GM13977 (cell line): ENCODE measurements around the gene LRMDA.

ENCODE experiments used
- DNase-seq: peaks from one replicate; pipeline ENCODE4 v3.0.0; 2012; ENCODE audit warnings: low spot score
- in situ Hi-C: fragments of 300-500 bp; cut with MboI; formaldehyde crosslinking; loops from one replicate; pipeline ENCODE4 v1.12.0; 2022; ENCODE audit warnings: low sequenced_read_pairs, low pct_unique_long_range_greater_than_20kb, mixed read lengths, inconsistent platforms; ENCODE audit not compliant: unreplicated experiment
- TF ChIP-seq, protein P1 (sequence below): IDR thresholded peaks from 2 replicates; pipeline ENCODE4 v1.5.1; 2012; ENCODE audit warnings: mild to moderate bottlenecking, control low read depth; ENCODE audit not compliant: insufficient read depth; ENCODE audit errors: extremely low read depth, missing control alignments

The LRMDA gene

GRCh38 chr10:76119036-76119435 is 687.6 kb downstream of the LRMDA start:
- in situ Hi-C loops, result no loop called here
- TF ChIP-seq, protein P1, sequence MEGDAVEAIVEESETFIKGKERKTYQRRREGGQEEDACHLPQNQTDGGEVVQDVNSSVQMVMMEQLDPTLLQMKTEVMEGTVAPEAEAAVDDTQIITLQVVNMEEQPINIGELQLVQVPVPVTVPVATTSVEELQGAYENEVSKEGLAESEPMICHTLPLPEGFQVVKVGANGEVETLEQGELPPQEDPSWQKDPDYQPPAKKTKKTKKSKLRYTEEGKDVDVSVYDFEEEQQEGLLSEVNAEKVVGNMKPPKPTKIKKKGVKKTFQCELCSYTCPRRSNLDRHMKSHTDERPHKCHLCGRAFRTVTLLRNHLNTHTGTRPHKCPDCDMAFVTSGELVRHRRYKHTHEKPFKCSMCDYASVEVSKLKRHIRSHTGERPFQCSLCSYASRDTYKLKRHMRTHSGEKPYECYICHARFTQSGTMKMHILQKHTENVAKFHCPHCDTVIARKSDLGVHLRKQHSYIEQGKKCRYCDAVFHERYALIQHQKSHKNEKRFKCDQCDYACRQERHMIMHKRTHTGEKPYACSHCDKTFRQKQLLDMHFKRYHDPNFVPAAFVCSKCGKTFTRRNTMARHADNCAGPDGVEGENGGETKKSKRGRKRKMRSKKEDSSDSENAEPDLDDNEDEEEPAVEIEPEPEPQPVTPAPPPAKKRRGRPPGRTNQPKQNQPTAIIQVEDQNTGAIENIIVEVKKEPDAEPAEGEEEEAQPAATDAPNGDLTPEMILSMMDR, result no peak
- no peak for DNase-seq

DNA sequence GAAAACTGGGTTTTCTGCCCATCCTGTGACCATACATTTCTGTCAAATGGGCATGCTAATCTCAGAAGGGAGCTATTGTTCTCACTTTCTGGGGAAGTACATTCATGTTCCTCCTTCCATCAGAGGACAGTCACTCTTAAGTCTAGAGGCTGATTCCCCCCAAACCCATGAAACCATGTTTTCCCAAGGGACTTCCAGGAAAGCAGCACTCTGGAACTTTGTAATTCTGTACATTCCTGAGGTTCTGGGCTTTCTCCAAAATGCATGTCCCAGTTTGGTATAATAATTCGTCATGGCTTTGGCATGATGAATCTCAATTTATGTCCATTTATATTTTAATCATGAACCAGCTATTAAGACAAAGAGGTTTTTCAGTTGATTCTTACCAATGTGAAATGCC is 688.1 kb downstream of the LRMDA start:
- TF ChIP-seq, protein P1, result no peak
- DNase-seq, result no peak
- in situ Hi-C loops, result no loop called here

DNA sequence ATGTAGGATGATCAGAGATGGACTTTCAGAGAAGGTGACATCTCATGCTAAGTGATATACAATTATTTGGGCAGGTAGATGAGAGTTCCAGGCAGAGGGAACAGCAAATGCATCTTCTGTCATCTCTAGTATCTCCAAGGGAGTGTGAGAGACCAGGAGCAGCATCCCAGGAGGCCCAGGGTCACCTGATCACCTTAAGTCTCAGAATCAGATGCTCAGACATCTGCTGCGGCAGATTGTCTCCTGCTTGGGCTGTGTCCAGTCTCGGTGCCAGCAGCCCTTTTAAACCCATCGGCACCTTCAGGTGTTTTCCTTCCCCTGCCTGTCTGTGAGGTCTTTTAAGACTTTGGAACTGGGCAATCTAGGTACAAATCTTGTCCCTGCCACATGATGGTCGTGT is 690.6 kb downstream of the LRMDA start:
- DNase-seq, result no peak
- TF ChIP-seq, protein P1, result no peak
- in situ Hi-C loops, result no loop called here

DNA sequence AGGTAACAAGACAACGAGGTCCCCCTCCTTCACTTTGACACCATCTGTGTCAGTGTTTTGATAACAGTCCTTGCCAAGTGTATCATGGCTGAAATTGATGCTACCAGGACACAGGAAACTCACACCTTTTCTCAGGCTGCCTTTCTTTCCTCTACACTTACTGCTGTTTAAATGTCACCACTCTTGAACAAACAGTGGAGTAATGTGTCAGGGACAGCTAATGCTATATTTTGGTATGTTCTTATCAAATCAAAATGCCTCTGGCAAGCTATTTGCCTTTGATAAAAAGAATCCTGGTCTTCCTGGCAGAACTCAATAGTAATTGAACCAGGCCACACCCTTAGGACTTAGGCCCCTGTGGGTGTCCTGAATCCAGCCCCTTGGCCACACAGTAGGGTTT is 692.9 kb downstream of the LRMDA start:
- in situ Hi-C loops, result no loop called here
- TF ChIP-seq, protein P1, result no peak
- DNase-seq, result no peak

DNA sequence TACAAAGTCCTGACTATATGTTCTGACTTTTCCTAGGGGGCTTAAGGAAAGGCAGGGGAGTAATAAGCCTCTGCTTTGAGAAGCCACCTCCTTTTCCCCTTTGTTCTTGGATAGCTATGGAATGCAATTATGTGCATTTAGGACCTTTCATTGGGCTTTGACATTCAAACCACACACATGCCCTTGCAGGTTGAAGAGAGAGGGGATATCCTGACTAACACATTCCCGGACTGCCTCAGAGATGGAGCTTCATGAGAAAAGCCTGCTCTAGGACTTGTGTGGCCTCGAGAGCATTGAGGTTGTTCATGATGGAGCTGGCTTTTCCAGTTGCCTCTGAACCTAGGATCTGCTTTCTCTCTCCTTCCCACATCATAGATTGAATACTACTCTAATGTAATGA is 694.5 kb downstream of the LRMDA start:
- TF ChIP-seq, protein P1, result no peak
- no peak for DNase-seq
- in situ Hi-C loops, result no loop called here

DNA sequence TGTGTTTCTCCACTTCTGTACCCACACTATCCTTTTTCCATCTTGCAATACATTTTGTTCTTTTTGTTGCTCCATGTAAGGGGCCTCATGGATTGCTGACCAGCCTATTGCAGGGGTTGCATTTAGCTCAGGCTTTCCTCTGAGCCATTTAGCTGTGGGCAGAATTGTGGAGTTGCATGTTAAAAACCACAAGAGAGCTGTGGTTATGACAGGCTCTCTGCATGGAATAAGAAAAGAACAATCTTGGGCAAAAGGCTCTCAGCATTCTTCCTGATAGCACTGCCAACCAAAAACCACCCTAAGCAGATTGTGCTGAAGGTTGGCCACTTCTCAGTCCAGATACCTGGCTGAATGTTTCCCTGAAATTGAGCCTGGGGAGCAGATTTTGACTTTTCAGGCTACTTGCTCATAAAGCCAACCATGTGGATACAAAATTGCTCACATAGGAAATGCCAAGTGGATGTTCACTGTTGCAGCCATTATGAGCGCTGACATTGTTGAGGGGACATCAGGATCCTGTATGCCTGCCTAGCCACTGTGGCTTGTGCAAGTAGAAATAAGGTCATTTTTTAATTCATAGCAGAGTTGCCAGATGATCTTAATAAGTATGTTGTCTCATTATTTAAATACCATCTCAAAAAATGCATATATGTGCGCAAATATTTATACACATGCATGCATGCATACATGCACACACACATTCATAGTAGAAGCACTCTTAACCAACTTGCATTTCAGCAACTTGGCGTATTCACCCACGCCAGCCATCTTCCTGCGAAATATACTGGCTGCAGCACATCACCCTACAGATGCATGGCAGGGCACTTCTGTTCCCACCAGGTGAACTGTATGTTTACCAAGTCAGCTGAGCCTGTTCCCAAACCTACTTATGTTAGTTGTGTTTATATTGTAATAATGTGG is 695.4 kb downstream of the LRMDA start:
- TF ChIP-seq, protein P1, result no peak
- no peak for DNase-seq
- in situ Hi-C loops, result no loop called here
